Panc1 (cell line): ENCODE data around the gene DPH3. TPM values are rescaled to one million over a fixed set of nuclear protein-coding genes. Genes with fewer than 3 reads are reported as not detected.

ENCODE experiments used
- ATAC-seq: fragments of 200-7000 bp; cut with Tn5 transposase; 2 replicates; pipeline ENCODE4 v1.9.1; 2020; ENCODE audit warnings: mild to moderate bottlenecking, moderate library complexity
- BruUV-seq: library from RNA; stranded (reverse); fragments of 400-500 nt; replicated peaks from 2 replicates; lab custom pipeline; 2021; lab: Mats Ljungman, UMichigan
- CTCF ChIA-PET: fragments of 300-600 bp; sonication (Branson Sonifier 250); formaldehyde crosslinking; loops from one replicate; lab custom pipeline; 2022; ENCODE audit warnings: antibody characterized with exemption; lab: Charles Lee
- POLR2A ChIA-PET: fragments of 300-600 bp; sonication (Branson Sonifier 250); formaldehyde crosslinking; loops from one replicate; lab custom pipeline; 2022; ENCODE audit warnings: antibody characterized with exemption; lab: Charles Lee
- DNase-seq: peaks from one replicate; pipeline ENCODE4 v3.0.0-alpha.2; 2010; ENCODE audit warnings: low read depth, low spot score
- H3K27ac ChIP-seq: 2 replicates; pipeline ENCODE4 v1.5.1; 2011; ENCODE audit warnings: mild to moderate bottlenecking, low read length, inconsistent platforms
- H3K27me3 ChIP-seq: fragments of 200-500 bp; sonication (Bioruptor generic); 2 replicates; pipeline ENCODE4 v1.6.0; 2014; ENCODE audit warnings: low read length, inconsistent platforms; ENCODE audit not compliant: control insufficient read depth, insufficient read depth
- H3K36me3 ChIP-seq: fragments of 200-500 bp; sonication (Bioruptor generic); 2 replicates; pipeline ENCODE4 v1.5.1; 2014; ENCODE audit warnings: inconsistent platforms, mild to moderate bottlenecking, low read length, moderate library complexity; ENCODE audit not compliant: control insufficient read depth, insufficient read depth
- H3K4me1 ChIP-seq: 2 replicates; pipeline ENCODE4 v1.5.1; 2011; ENCODE audit warnings: inconsistent platforms, mild to moderate bottlenecking, low read length, moderate library complexity; ENCODE audit not compliant: control insufficient read depth, insufficient read depth
- H3K4me3 ChIP-seq, 2 experiments: 2 replicates each; pipeline ENCODE4 v1.5.1; 2011 to 2012; ENCODE audit warnings: low read depth in 2 of 2, low read length in 2 of 2, mild to moderate bottlenecking in 2 of 2, inconsistent platforms in 1 of 2, moderate library complexity in 1 of 2
- H3K9me3 ChIP-seq: fragments of 200-500 bp; sonication (Bioruptor generic); 2 replicates; pipeline ENCODE4 v1.5.1; 2014; ENCODE audit warnings: low read depth, mild to moderate bottlenecking, inconsistent platforms, low read length, moderate library complexity; ENCODE audit not compliant: control insufficient read depth, insufficient read depth
- POLR2AphosphoS5 ChIP-seq: IDR thresholded peaks from 2 replicates; pipeline ENCODE4 v1.6.1; 2012; ENCODE audit warnings: mild to moderate bottlenecking, low read depth, low read length, moderate library complexity
- SIN3A ChIP-seq: IDR thresholded peaks from 2 replicates; pipeline ENCODE4 v1.6.1; 2012; ENCODE audit warnings: low read depth, mild to moderate bottlenecking, low read length, moderate library complexity, borderline replicate concordance; ENCODE audit not compliant: insufficient read depth
- TCF7L2 ChIP-seq: IDR thresholded peaks from 2 replicates; pipeline ENCODE4 v1.6.1; 2011; ENCODE audit warnings: mild to moderate bottlenecking, low read depth, low read length, inconsistent platforms
- in situ Hi-C: cut with HindIII; loops from 2 replicates; pipeline ENCODE4 v1.10.0; 2016; ENCODE audit warnings: low sequenced_read_pairs, low pct_unique_long_range_greater_than_20kb
- intact Hi-C: fragments of 100-400 bp; cut with micrococcal nuclease; formaldehyde crosslinking; loops from one replicate; pipeline ENCODE4 v1.10.0; 2022; ENCODE audit not compliant: unreplicated experiment
- total RNA-seq: library from RNA; stranded (reverse); gene quantifications from one replicate; pipeline ENCODE4 v1.2.1, GENCODE V29; 2021; ENCODE audit not compliant: unreplicated experiment
- TF ChIP-seq, protein P1 (sequence below): fragments of 450-650 bp; IDR thresholded peaks from 2 replicates; pipeline ENCODE4 v1.5.1; 2017; ENCODE audit warnings: mild to moderate bottlenecking
- TF ChIP-seq, protein P2 (sequence below), 2 experiments: IDR thresholded peaks; 2 replicates each; pipeline ENCODE4 v1.6.1; 2011 to 2012; ENCODE audit warnings: low read depth in 2 of 2, control low read depth in 1 of 2, low read length in 1 of 2, mild to moderate bottlenecking in 1 of 2, moderate library complexity in 1 of 2; ENCODE audit not compliant: insufficient read depth in 1 of 2

DPH3 gene
- total RNA-seq, 1 experiment from 2014 or later = 16.5 TPM

DNA sequence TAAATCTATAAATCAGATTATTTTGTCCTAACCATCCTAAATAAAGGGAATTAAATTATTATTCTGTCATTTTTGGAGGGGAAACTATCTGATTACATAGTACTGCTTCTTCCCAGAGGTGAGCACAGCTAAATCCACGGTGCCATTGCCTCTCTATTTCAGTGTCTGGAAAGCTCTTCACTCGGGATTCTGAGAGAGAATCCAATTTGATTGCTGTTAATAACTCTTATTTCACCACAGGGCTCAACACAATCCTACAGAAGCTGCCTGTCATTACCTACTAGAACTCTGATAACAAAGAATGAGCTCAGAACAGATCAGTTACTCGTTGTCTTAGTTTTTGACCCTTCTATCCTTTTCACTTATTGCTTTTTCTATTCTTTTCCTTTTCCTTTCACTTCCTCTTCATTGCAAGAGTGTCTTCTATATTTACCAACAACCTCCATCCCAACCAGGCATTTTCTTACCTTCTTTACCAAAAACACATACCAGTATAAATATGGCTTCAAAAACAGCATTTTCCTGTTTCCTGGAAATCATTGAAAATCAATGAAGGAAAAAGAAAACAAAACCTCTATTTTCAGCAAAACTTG lies 30.7 kb upstream of the DPH3 start:
- in situ Hi-C loops = no loop called here
- POLR2A ChIA-PET = no interaction called here
- DNase-seq (no peak), ATAC-seq (no peak)
- H3K9me3 ChIP-seq = no peaks in the 10 kb centered on the region
- CTCF ChIA-PET = no interaction called here
- H3K4me1 ChIP-seq = no peaks in the 10 kb centered on the region
- intact Hi-C loops = no loop called here
- no peak for TF ChIP-seq POLR2AphosphoS5
- TF ChIP-seq, protein P1, sequence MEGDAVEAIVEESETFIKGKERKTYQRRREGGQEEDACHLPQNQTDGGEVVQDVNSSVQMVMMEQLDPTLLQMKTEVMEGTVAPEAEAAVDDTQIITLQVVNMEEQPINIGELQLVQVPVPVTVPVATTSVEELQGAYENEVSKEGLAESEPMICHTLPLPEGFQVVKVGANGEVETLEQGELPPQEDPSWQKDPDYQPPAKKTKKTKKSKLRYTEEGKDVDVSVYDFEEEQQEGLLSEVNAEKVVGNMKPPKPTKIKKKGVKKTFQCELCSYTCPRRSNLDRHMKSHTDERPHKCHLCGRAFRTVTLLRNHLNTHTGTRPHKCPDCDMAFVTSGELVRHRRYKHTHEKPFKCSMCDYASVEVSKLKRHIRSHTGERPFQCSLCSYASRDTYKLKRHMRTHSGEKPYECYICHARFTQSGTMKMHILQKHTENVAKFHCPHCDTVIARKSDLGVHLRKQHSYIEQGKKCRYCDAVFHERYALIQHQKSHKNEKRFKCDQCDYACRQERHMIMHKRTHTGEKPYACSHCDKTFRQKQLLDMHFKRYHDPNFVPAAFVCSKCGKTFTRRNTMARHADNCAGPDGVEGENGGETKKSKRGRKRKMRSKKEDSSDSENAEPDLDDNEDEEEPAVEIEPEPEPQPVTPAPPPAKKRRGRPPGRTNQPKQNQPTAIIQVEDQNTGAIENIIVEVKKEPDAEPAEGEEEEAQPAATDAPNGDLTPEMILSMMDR = no peak
- no peak for TF ChIP-seq SIN3A
- TF ChIP-seq, protein P2, sequence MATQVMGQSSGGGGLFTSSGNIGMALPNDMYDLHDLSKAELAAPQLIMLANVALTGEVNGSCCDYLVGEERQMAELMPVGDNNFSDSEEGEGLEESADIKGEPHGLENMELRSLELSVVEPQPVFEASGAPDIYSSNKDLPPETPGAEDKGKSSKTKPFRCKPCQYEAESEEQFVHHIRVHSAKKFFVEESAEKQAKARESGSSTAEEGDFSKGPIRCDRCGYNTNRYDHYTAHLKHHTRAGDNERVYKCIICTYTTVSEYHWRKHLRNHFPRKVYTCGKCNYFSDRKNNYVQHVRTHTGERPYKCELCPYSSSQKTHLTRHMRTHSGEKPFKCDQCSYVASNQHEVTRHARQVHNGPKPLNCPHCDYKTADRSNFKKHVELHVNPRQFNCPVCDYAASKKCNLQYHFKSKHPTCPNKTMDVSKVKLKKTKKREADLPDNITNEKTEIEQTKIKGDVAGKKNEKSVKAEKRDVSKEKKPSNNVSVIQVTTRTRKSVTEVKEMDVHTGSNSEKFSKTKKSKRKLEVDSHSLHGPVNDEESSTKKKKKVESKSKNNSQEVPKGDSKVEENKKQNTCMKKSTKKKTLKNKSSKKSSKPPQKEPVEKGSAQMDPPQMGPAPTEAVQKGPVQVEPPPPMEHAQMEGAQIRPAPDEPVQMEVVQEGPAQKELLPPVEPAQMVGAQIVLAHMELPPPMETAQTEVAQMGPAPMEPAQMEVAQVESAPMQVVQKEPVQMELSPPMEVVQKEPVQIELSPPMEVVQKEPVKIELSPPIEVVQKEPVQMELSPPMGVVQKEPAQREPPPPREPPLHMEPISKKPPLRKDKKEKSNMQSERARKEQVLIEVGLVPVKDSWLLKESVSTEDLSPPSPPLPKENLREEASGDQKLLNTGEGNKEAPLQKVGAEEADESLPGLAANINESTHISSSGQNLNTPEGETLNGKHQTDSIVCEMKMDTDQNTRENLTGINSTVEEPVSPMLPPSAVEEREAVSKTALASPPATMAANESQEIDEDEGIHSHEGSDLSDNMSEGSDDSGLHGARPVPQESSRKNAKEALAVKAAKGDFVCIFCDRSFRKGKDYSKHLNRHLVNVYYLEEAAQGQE (IDR thresholded peaks at IDR 0.05; ENCODE audit: insufficient read depth in 1 of 2, low read depth in 2 of 2, low read length in 1 of 2) = no peak
- TF ChIP-seq TCF7L2 = no peak
- H3K27ac ChIP-seq = no peak overlapping the region
- no peak overlapping the region for H3K4me3 ChIP-seq
- H3K36me3 ChIP-seq = no peaks in the 10 kb centered on the region
- BruUV-seq = no TSS peak
- no peaks in the 10 kb centered on the region for H3K27me3 ChIP-seq

DNA sequence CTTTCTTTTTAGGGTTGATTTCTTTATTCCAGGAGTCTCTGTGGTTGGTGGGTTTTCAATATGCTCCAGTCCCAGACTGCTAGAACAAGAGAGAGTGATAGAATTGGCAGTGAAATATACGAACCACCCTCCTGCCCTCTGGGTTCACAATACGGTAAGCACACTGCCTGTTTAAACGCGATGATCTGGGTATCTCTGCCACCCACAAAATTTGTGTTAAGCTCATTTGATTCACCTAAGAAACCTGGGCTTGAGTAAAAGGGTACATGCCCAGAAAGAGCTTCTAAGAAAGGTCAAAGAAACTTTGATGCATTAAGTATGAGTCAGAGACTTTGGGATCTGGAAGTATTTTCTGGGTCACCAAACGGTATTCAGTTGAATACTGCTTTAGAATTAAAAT lies 30.1 kb upstream of the DPH3 start:
- BruUV-seq = no TSS peak
- Histone ChIP-seq H3K4me3 (no peak overlapping the region), H3K27ac (no peak overlapping the region), H3K36me3 (no peaks in the 10 kb centered on the region), H3K9me3 (no peaks in the 10 kb centered on the region), H3K27me3 (no peaks in the 10 kb centered on the region), H3K4me1 (no peaks in the 10 kb centered on the region)
- ATAC-seq = no peak
- in situ Hi-C loops = no loop called here
- intact Hi-C loops = no loop called here
- CTCF ChIA-PET = no interaction called here
- no peak for DNase-seq
- POLR2A ChIA-PET = no interaction called here
- TF ChIP-seq POLR2AphosphoS5 (no peak), TCF7L2 (no peak)

DNA sequence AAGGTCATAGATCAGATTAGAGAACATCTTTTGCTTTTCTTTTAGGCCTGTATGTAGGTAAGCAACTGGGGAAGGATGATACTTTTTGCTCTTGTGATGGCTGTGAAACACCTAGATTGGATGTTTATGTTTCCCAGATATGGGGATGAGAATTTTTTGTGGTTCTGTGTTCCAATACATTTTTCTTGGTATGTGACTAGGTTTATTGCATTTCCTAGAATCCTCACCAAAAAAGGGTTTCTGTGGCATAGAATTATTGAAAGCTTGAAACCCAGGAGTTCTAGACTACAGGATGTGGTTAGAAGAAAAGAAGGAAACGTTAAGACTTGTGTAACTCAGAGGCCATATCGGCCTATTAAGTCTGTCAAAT lies 26.1 kb upstream of the DPH3 start:
- in situ Hi-C loops (no loop called here), intact Hi-C loops (loop anchor here (1.0 kb wide), 1 partner anchor 259 kb away; no protein-coding TSS in a partner anchor)
- DNase-seq (no peak), ATAC-seq (no peak)
- Histone ChIP-seq H3K27me3 (no peaks in the 10 kb centered on the region), H3K4me3 (no peak overlapping the region), H3K36me3 (no peaks in the 10 kb centered on the region), H3K27ac (no peak overlapping the region), H3K4me1 (no peaks in the 10 kb centered on the region), H3K9me3 (no peaks in the 10 kb centered on the region)
- POLR2A ChIA-PET = interaction anchor here (0.5 to 0.6 kb wide), 2 partner anchors 26 to 27 kb away, joined by 3 to 12 read pairs; partner anchors contain the start of gene OXNAD1
- TF ChIP-seq POLR2AphosphoS5 (no peak), SIN3A (no peak), TCF7L2 (no peak)
- TF ChIP-seq, protein P2 (IDR thresholded peaks at IDR 0.05; ENCODE audit: insufficient read depth in 1 of 2, low read depth in 2 of 2, low read length in 1 of 2) = no peak
- TF ChIP-seq, protein P1 = no peak
- CTCF ChIA-PET = interaction anchor here (0.7 to 1.5 kb wide), 4 partner anchors 14 to 260 kb away, joined by 3 to 11 read pairs (median 4); no protein-coding TSS in a partner anchor
- no TSS peak for BruUV-seq
